H9 (cell line): Measurements from ENCODE around the gene IFI27L1. TPM values are rescaled to one million over a fixed set of nuclear protein-coding genes. Genes with fewer than 3 reads are reported as not detected.

Experiments used
- DNase-seq: peaks from one replicate; pipeline ENCODE4 v3.0.0-alpha.2; 2017
- H2AFZ ChIP-seq: one replicate; pipeline ENCODE4 v1.6.1; 2013; ENCODE audit warnings: mild to moderate bottlenecking, low read length, control low read depth, moderate library complexity
- H2AK5ac ChIP-seq: 2 replicates; pipeline ENCODE4 v1.6.1; 2013; ENCODE audit warnings: low read length, control low read depth, mixed read lengths; ENCODE audit not compliant: insufficient read length
- H2BK120ac ChIP-seq: one replicate; pipeline ENCODE4 v1.6.1; 2013; ENCODE audit warnings: low read depth, mild to moderate bottlenecking, low read length, control low read depth, inconsistent platforms; ENCODE audit not compliant: poor library complexity, severe bottlenecking
- H2BK12ac ChIP-seq: 2 replicates; pipeline ENCODE4 v1.6.1; 2013; ENCODE audit warnings: low read length, control low read depth, mixed read lengths, low read depth; ENCODE audit not compliant: insufficient read length
- H2BK15ac ChIP-seq: 2 replicates; pipeline ENCODE4 v1.6.1; 2013; ENCODE audit warnings: low read depth, low read length, control low read depth
- H2BK20ac ChIP-seq: one replicate; pipeline ENCODE4 v1.6.1; 2013; ENCODE audit warnings: low read depth, mild to moderate bottlenecking, low read length, control low read depth, inconsistent platforms; ENCODE audit not compliant: poor library complexity, severe bottlenecking
- H2BK5ac ChIP-seq: 2 replicates; pipeline ENCODE4 v1.6.1; 2013; ENCODE audit warnings: low read length, control low read depth, mixed read lengths; ENCODE audit not compliant: insufficient read length
- H3K14ac ChIP-seq: 2 replicates; pipeline ENCODE4 v1.6.1; 2013; ENCODE audit warnings: low read length, control low read depth; ENCODE audit not compliant: insufficient read depth
- H3K18ac ChIP-seq: 2 replicates; pipeline ENCODE4 v1.6.1; 2013; ENCODE audit warnings: low read depth, mild to moderate bottlenecking, mixed read lengths, low read length, control low read depth; ENCODE audit not compliant: insufficient read length
- H3K23ac ChIP-seq: 2 replicates; pipeline ENCODE4 v1.6.1; 2013; ENCODE audit warnings: low read length, control low read depth, mixed read lengths, low read depth; ENCODE audit not compliant: insufficient read length
- H3K23me2 ChIP-seq: 2 replicates; pipeline ENCODE4 v1.6.1; 2013; ENCODE audit warnings: low read depth, mild to moderate bottlenecking, mixed read lengths, low read length, control low read depth; ENCODE audit not compliant: insufficient read length, poor library complexity, severe bottlenecking
- H3K27ac ChIP-seq: 2 replicates; pipeline ENCODE4 v1.5.1; 2013; ENCODE audit warnings: low read length, control low read depth, mixed read lengths, low read depth; ENCODE audit not compliant: insufficient read length
- H3K27me3 ChIP-seq: 2 replicates; pipeline ENCODE4 v1.6.1; 2013; ENCODE audit warnings: low read length, control low read depth, inconsistent platforms; ENCODE audit not compliant: insufficient read depth
- H3K4ac ChIP-seq: 2 replicates; pipeline ENCODE4 v1.6.1; 2013; ENCODE audit warnings: low read depth, mild to moderate bottlenecking, control low read depth, inconsistent platforms, low read length, moderate library complexity
- H3K4me1 ChIP-seq: 2 replicates; pipeline ENCODE4 v1.6.1; 2013; ENCODE audit warnings: low read length, control low read depth, inconsistent platforms; ENCODE audit not compliant: insufficient read depth
- H3K4me2 ChIP-seq: 2 replicates; pipeline ENCODE4 v1.6.1; 2013; ENCODE audit warnings: low read length, control low read depth, mixed read lengths; ENCODE audit not compliant: insufficient read length, insufficient read depth
- H3K56ac ChIP-seq: 2 replicates; pipeline ENCODE4 v1.6.1; 2013; ENCODE audit warnings: low read depth, mild to moderate bottlenecking, mixed read lengths, low read length, control low read depth; ENCODE audit not compliant: insufficient read length
- H3K79me1 ChIP-seq: 2 replicates; pipeline ENCODE4 v1.6.1; 2013; ENCODE audit warnings: low read depth, mild to moderate bottlenecking, moderate library complexity, low read length, control low read depth, inconsistent platforms; ENCODE audit not compliant: insufficient read depth, poor library complexity, severe bottlenecking
- H3K79me2 ChIP-seq: 2 replicates; pipeline ENCODE4 v1.6.1; 2013; ENCODE audit warnings: low read length, control low read depth, inconsistent platforms; ENCODE audit not compliant: insufficient read depth
- H3K9ac ChIP-seq: 2 replicates; pipeline ENCODE4 v1.6.1; 2013; ENCODE audit warnings: low read length, control low read depth, mixed read lengths; ENCODE audit not compliant: insufficient read length; ENCODE audit errors: extremely low read depth
- H3K9me3 ChIP-seq: one replicate; pipeline ENCODE4 v1.6.1; 2013; ENCODE audit warnings: low read depth, low read length, inconsistent platforms; ENCODE audit not compliant: control insufficient read depth
- H3T11ph ChIP-seq: one replicate; pipeline ENCODE4 v1.6.1; 2013; ENCODE audit warnings: mild to moderate bottlenecking, low read length, control low read depth, inconsistent platforms
- H4K20me1 ChIP-seq: one replicate; pipeline ENCODE4 v1.6.1; 2013; ENCODE audit not compliant: control insufficient read depth, insufficient read length, insufficient read depth
- H4K5ac ChIP-seq: 2 replicates; pipeline ENCODE4 v1.6.1; 2013; ENCODE audit warnings: low read depth, mild to moderate bottlenecking, mixed read lengths, low read length, control low read depth; ENCODE audit not compliant: insufficient read length
- H4K8ac ChIP-seq: replicated peaks from 2 replicates; pipeline ENCODE4 v1.6.1; 2013; ENCODE audit warnings: low read length, control low read depth, mixed read lengths, low read depth; ENCODE audit not compliant: insufficient read length
- H4K91ac ChIP-seq: 2 replicates; pipeline ENCODE4 v1.6.1; 2013; ENCODE audit warnings: low read depth, mild to moderate bottlenecking, moderate library complexity, mixed read lengths, low read length, control low read depth; ENCODE audit not compliant: insufficient read length
- H3K27ac Mint-ChIP-seq, 3 experiments: 2 replicates in 2 of 3; 3 replicates in 1 of 3; pipeline ENCODE4 v1.8.0; 2020 to 2021; ENCODE audit warnings: mixed read lengths in 3 of 3, mild to moderate bottlenecking in 1 of 3, moderate library complexity in 1 of 3
- H3K27me3 Mint-ChIP-seq: 2 replicates; pipeline ENCODE4 v1.8.0; 2021; ENCODE audit warnings: low read depth, mild to moderate bottlenecking, moderate library complexity, mixed read lengths
- H3K36me3 Mint-ChIP-seq, 3 experiments: 2 replicates in 2 of 3; 3 replicates in 1 of 3; pipeline ENCODE4 v1.8.0; 2020 to 2021; ENCODE audit warnings: low read depth in 3 of 3, mixed read lengths in 3 of 3; ENCODE audit not compliant: insufficient read depth in 1 of 3
- H3K4me1 Mint-ChIP-seq, 2 experiments: 2 replicates each; pipeline ENCODE4 v1.8.0; 2020; ENCODE audit warnings: mixed read lengths in 2 of 2
- H3K4me3 Mint-ChIP-seq, 2 experiments: 2 replicates in 1 of 2; 3 replicates in 1 of 2; pipeline ENCODE4 v1.8.0; 2020 to 2021; ENCODE audit warnings: mild to moderate bottlenecking in 2 of 2, mixed read lengths in 2 of 2, moderate library complexity in 1 of 2
- H3K9me3 Mint-ChIP-seq, 2 experiments: 2 replicates in 1 of 2; 3 replicates in 1 of 2; pipeline ENCODE4 v1.8.0; 2020; ENCODE audit warnings: mild to moderate bottlenecking in 2 of 2, mixed read lengths in 2 of 2, moderate library complexity in 1 of 2
- total RNA-seq: library from RNA; stranded (reverse); gene quantifications from 2 replicates; pipeline ENCODE4 v1.2.1, GENCODE V29; 2021
- TF ChIP-seq, protein P1 (sequence below): fragments of 200-600 bp; sonication (generic); conservative IDR thresholded peaks from 3 replicates; pipeline ENCODE4 v1.8.0; 2021; ENCODE audit warnings: antibody characterized with exemption, mild to moderate bottlenecking

The IFI27L1 gene
- total RNA-seq, 1 experiment from 2014 or later = 27.4 TPM

DNA sequence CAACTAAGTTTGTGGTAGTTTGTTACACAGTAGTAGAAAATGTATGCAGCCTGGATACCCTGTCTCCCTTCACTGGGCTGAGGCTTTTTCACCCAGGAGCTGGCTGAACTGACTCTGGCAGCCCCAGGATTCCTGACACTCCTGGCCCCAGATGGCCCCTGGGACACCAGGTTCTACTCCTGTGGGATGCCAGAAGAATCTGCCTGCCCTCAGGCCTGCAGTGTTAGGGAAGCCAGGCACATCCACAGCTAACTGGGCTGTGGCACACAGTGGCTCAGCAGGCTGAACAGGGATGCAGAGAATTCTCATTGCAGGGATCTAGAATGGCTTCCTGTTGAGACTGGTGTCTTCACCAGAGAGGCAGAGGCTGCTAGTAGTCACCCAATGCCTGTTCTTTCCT is 38.0 kb downstream of the IFI27L1 start:
- Histone ChIP-seq H2BK20ac (no peak overlapping the region), H2BK120ac (no peak overlapping the region), H3K4ac (no peak overlapping the region), H3K56ac (no peak overlapping the region), H3K79me2 (no peaks in the 10 kb centered on the region), H3K9ac (no peak overlapping the region), H4K91ac (no peak overlapping the region), H3K27me3 (no peaks in the 10 kb centered on the region), H3K79me1 (no peaks in the 10 kb centered on the region), H3K4me2 (no peak overlapping the region), H3K23me2 (no peaks in the 10 kb centered on the region), H3T11ph (no peak overlapping the region), H3K14ac (no peak overlapping the region), H2AFZ (no peak overlapping the region), H4K5ac (no peak overlapping the region), H3K27ac (no peak overlapping the region), H4K20me1 (no peaks in the 10 kb centered on the region), H4K8ac (no peak overlapping the region), H2AK5ac (no peak overlapping the region), H3K9me3 (no peaks in the 10 kb centered on the region), H3K18ac (no peak overlapping the region), H2BK12ac (no peak overlapping the region), H3K23ac (no peak overlapping the region), H3K4me1 (no peaks in the 10 kb centered on the region), H2BK15ac (no peak overlapping the region), H2BK5ac (no peak overlapping the region)
- Mint-ChIP-seq H3K27ac (no peak overlapping the region), H3K4me3 (no peak overlapping the region), H3K27me3 (peaks cover 39% of the 10 kb centered on the region), H3K9me3 (peaks cover 6 to 11% of the 10 kb centered on the region in 2 experiments; a peak in 2 of 5 replicates), H3K4me1 (no peaks in the 10 kb centered on the region), H3K36me3 (no peaks in the 10 kb centered on the region)
- TF ChIP-seq, protein P1, sequence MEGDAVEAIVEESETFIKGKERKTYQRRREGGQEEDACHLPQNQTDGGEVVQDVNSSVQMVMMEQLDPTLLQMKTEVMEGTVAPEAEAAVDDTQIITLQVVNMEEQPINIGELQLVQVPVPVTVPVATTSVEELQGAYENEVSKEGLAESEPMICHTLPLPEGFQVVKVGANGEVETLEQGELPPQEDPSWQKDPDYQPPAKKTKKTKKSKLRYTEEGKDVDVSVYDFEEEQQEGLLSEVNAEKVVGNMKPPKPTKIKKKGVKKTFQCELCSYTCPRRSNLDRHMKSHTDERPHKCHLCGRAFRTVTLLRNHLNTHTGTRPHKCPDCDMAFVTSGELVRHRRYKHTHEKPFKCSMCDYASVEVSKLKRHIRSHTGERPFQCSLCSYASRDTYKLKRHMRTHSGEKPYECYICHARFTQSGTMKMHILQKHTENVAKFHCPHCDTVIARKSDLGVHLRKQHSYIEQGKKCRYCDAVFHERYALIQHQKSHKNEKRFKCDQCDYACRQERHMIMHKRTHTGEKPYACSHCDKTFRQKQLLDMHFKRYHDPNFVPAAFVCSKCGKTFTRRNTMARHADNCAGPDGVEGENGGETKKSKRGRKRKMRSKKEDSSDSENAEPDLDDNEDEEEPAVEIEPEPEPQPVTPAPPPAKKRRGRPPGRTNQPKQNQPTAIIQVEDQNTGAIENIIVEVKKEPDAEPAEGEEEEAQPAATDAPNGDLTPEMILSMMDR = no peak
- no peak for DNase-seq
